Mesenchymal stem cell (in vitro differentiated cells and primary cell): Measurements from ENCODE around the gene ADAM12.

Experiments
- DNase-seq: peaks from one replicate; pipeline ENCODE4 v3.0.0-alpha.2; 2013
- H2AFZ ChIP-seq: one replicate; pipeline ENCODE4 v1.6.1; 2013; ENCODE audit warnings: low read depth, mild to moderate bottlenecking, control low read depth, inconsistent platforms, low read length, moderate library complexity
- H2AK5ac ChIP-seq: 2 replicates; pipeline ENCODE4 v1.6.1; 2013; ENCODE audit warnings: low read length, moderate library complexity, mild to moderate bottlenecking, inconsistent platforms; ENCODE audit not compliant: severe bottlenecking
- H2BK120ac ChIP-seq: one replicate; pipeline ENCODE4 v1.6.1; 2013; ENCODE audit warnings: low read depth, mild to moderate bottlenecking, inconsistent platforms, low read length, moderate library complexity
- H2BK12ac ChIP-seq, 2 experiments: one replicate each; pipeline ENCODE4 v1.6.1; 2013; ENCODE audit warnings: inconsistent platforms in 2 of 2, low read length in 2 of 2, mild to moderate bottlenecking in 2 of 2, moderate library complexity in 2 of 2, control low read depth in 1 of 2
- H2BK15ac ChIP-seq: one replicate; pipeline ENCODE4 v1.6.1; 2013; ENCODE audit warnings: mild to moderate bottlenecking, low read depth, inconsistent platforms; ENCODE audit not compliant: poor library complexity, severe bottlenecking
- H2BK5ac ChIP-seq: 2 replicates; pipeline ENCODE4 v1.6.1; 2013; ENCODE audit warnings: low read depth, mild to moderate bottlenecking, low read length, control low read depth, inconsistent platforms; ENCODE audit not compliant: poor library complexity, severe bottlenecking
- H3K14ac ChIP-seq, 2 experiments: one replicate each; pipeline ENCODE4 v1.6.1; 2013; ENCODE audit warnings: inconsistent platforms in 2 of 2, low read length in 2 of 2, control low read depth in 1 of 2, mild to moderate bottlenecking in 1 of 2, moderate library complexity in 1 of 2
- H3K18ac ChIP-seq, 2 experiments: one replicate each; pipeline ENCODE4 v1.6.1; 2013; ENCODE audit warnings: inconsistent platforms in 2 of 2, low read length in 2 of 2, control low read depth in 1 of 2, low read depth in 1 of 2, mild to moderate bottlenecking in 1 of 2
- H3K23ac ChIP-seq, 2 experiments: one replicate each; pipeline ENCODE4 v1.6.1; 2013; ENCODE audit warnings: inconsistent platforms in 2 of 2, low read length in 2 of 2, mild to moderate bottlenecking in 2 of 2, moderate library complexity in 2 of 2, control low read depth in 1 of 2
- H3K27ac ChIP-seq: 2 replicates; pipeline ENCODE4 v1.5.1; 2013; ENCODE audit warnings: mild to moderate bottlenecking, moderate library complexity, low read length, control low read depth, inconsistent platforms; ENCODE audit not compliant: poor library complexity, severe bottlenecking
- H3K27me3 ChIP-seq, 2 experiments: 2 replicates each; pipeline versions ENCODE4 v1.6.1 to v1.7.0; 2013; ENCODE audit warnings: low read length in 2 of 2, mild to moderate bottlenecking in 2 of 2, moderate library complexity in 2 of 2, control low read depth in 1 of 2, inconsistent platforms in 1 of 2; ENCODE audit not compliant: control insufficient read depth in 1 of 2, insufficient read depth in 1 of 2
- H3K36me3 ChIP-seq, 2 experiments: 2 replicates each; pipeline versions ENCODE4 v1.6.1 to v1.7.0; 2013; ENCODE audit warnings: low read length in 2 of 2, control low read depth in 1 of 2, inconsistent platforms in 1 of 2, low read depth in 1 of 2, mild to moderate bottlenecking in 1 of 2; ENCODE audit not compliant: insufficient read depth in 2 of 2, control insufficient read depth in 1 of 2
- H3K4ac ChIP-seq, 2 experiments: one replicate each; pipeline ENCODE4 v1.6.1; 2013; ENCODE audit warnings: inconsistent platforms in 2 of 2, low read length in 2 of 2, mild to moderate bottlenecking in 2 of 2, moderate library complexity in 2 of 2, control low read depth in 1 of 2, low read depth in 1 of 2
- H3K4me1 ChIP-seq: 2 replicates; pipeline ENCODE4 v1.6.1; 2013; ENCODE audit warnings: low read depth, low read length, control low read depth; ENCODE audit not compliant: control insufficient read depth, insufficient read depth
- H3K4me2 ChIP-seq: 2 replicates; pipeline ENCODE4 v1.6.1; 2013; ENCODE audit warnings: low read length, mild to moderate bottlenecking, inconsistent platforms; ENCODE audit not compliant: poor library complexity, severe bottlenecking
- H3K4me3 ChIP-seq, 2 experiments: 2 replicates each; pipeline versions ENCODE4 v1.5.1 to v1.7.0; 2013; ENCODE audit warnings: low read length in 2 of 2, mild to moderate bottlenecking in 2 of 2, control low read depth in 1 of 2, low read depth in 1 of 2; ENCODE audit not compliant: insufficient read depth in 1 of 2
- H3K79me1 ChIP-seq: replicated peaks from 2 replicates; pipeline ENCODE4 v1.6.1; 2013; ENCODE audit warnings: mild to moderate bottlenecking, control low read depth, low read length, inconsistent platforms; ENCODE audit not compliant: poor library complexity, severe bottlenecking
- H3K9ac ChIP-seq: 2 replicates; pipeline ENCODE4 v1.7.0; 2013; ENCODE audit warnings: mild to moderate bottlenecking, low read length, moderate library complexity
- H3K9me3 ChIP-seq: 2 replicates; pipeline ENCODE4 v1.7.0; 2013; ENCODE audit warnings: mild to moderate bottlenecking, low read length; ENCODE audit not compliant: control insufficient read depth
- H4K8ac ChIP-seq: one replicate; pipeline ENCODE4 v1.6.1; 2013; ENCODE audit warnings: inconsistent platforms, mild to moderate bottlenecking, low read length, moderate library complexity
- H4K91ac ChIP-seq: one replicate; pipeline ENCODE4 v1.6.1; 2013; ENCODE audit warnings: mild to moderate bottlenecking, low read length, inconsistent platforms
- WGBS: methylation state at CpG from one replicate; pipeline ENCODE4 v1.1.7; 2013; ENCODE audit warnings: mixed read lengths; 5-methylcytosine and 5-hydroxymethylcytosine counted together

The ADAM12 gene

GRCh38 chr10:126392469-126392868, 4.2 kb upstream of the ADAM12 start:
- Histone ChIP-seq H3K79me1 (peaks cover 6% of the 10 kb centered on the region), H4K91ac (no peak overlapping the region), H2AFZ (no peak overlapping the region), H2BK12ac (peak overlapping the region in 1 of 2 experiments; percentile 23), H3K23ac (no peak overlapping the region), H2AK5ac (peak overlapping the region; percentile 28), H2BK15ac (no peak overlapping the region), H3K4me3 (no peak overlapping the region), H3K9me3 (no peaks in the 10 kb centered on the region), H3K4me1 (peaks cover 12% of the 10 kb centered on the region), H3K4me2 (no peak overlapping the region), H3K27ac (no peak overlapping the region), H2BK120ac (no peak overlapping the region), H3K4ac (peak overlapping the region; percentile 3 to 6), H3K36me3 (no peaks in the 10 kb centered on the region), H3K9ac (no peak overlapping the region), H3K27me3 (no peaks in the 10 kb centered on the region), H3K14ac (no peak overlapping the region), H2BK5ac (no peak overlapping the region), H4K8ac (no peak overlapping the region), H3K18ac (peak overlapping the region; percentile 14 to 67)
- WGBS = 81% methylated on average over 8 of the region's 8 CpGs
- no peak for DNase-seq

DNA sequence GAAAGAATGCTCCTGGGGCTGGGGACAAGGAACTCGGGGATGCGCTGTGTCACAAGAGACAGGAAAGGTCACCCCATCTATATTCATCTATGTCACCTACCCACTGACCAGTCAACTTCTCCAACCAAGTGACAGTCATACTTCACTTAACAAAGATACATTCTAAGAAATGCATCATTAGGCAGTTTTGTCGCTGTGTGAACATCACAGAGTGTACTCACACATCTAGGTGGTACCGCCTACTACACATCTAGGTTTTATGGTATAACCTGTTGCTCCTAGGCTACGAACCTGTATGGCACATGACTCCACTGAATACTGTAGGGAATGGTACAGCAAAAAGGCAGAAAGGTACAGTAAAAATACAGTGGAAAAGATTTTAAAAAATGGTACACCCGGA, 3.8 kb upstream of the ADAM12 start:
- Histone ChIP-seq H3K4me2 (no peak overlapping the region), H2BK15ac (no peak overlapping the region), H3K36me3 (no peaks in the 10 kb centered on the region), H3K79me1 (peaks cover 6% of the 10 kb centered on the region), H3K4me1 (peaks cover 12% of the 10 kb centered on the region), H3K4me3 (no peak overlapping the region), H2AK5ac (no peak overlapping the region), H4K8ac (no peak overlapping the region), H3K27me3 (no peaks in the 10 kb centered on the region), H3K23ac (no peak overlapping the region), H3K18ac (peak overlapping the region; percentile 7 to 40), H2BK12ac (peak overlapping the region; percentile 33 to 55), H2BK120ac (no peak overlapping the region), H3K27ac (no peak overlapping the region), H3K14ac (no peak overlapping the region), H2BK5ac (no peak overlapping the region), H4K91ac (peak overlapping the region; percentile 11), H3K4ac (peak overlapping the region in 1 of 2 experiments; percentile 29), H2AFZ (no peak overlapping the region), H3K9me3 (no peaks in the 10 kb centered on the region), H3K9ac (peak overlapping the region; percentile 63)
- no peak for DNase-seq
- 85% methylated on average over 6 of the region's 6 CpGs for WGBS

DNA sequence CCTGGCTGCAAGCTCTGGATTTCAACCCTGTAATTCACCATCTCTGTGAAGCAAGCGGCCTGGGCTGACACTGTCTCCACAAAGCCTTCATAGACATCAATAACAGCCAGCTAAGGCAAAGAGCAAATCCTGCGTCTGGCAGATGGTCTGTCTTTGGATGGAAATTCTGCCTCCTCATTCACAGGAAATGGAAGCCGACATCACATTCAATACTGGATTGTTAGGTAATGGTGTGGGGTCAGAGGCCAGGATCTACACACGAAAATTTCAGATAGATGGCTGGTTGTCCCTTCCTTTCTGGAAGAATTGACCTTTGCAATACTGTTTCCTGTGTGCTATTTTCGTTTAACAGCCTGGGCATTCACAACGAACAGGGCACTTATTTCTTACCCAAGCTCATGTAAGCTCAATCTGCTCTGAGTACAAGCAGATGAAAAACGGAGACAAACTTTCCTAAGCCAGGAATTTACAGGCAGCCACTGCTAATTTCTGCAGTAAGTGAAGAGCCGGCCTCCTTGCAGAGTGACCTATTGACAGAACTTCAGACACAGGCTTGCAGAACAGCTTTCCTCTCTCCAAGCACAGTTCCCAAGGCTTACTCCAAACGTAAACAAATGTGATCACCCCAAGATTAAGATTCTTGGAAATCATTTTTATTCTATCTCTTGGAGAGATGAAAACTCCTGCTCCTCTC, 3.1 kb upstream of the ADAM12 start:
- peak; percentile 91 for DNase-seq
- Histone ChIP-seq H4K8ac (peak overlapping the region; percentile 12), H2BK5ac (no peak overlapping the region), H3K36me3 (no peaks in the 10 kb centered on the region), H3K4me1 (peaks cover 8% of the 10 kb centered on the region), H3K23ac (no peak overlapping the region), H3K9ac (peak overlapping the region; percentile 63), H2AK5ac (no peak overlapping the region), H2BK120ac (no peak overlapping the region), H3K4ac (peak overlapping the region; percentile 35 to 62), H3K79me1 (peaks cover 6% of the 10 kb centered on the region), H3K18ac (peak overlapping the region in 1 of 2 experiments; percentile 69), H3K27me3 (no peaks in the 10 kb centered on the region), H2BK15ac (no peak overlapping the region), H3K27ac (peak overlapping the region; percentile 64), H2AFZ (no peak overlapping the region), H3K9me3 (no peaks in the 10 kb centered on the region), H2BK12ac (no peak overlapping the region), H3K14ac (no peak overlapping the region), H3K4me2 (no peak overlapping the region), H4K91ac (peak overlapping the region; percentile 15), H3K4me3 (no peak overlapping the region)
- 5% methylated on average over 9 of the region's 9 CpGs for WGBS

DNA sequence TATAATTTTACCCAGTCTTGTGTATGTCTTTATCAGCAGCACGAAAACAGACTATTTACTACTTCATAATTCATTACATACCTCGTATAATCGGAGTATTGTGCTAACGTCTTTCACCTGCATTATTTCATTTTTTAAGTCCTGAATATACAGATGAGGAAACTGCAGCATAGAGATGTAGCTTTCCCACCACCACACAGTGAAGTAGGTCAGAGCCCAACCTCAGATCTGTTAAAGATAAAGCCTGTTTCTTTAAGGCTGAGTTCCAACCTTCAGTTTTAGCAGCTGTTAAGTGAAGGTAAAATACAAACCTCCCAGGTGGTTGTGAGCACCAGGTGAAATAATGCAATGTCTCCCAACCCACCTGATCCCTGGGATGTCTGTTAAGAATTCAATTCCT, 2.0 kb upstream of the ADAM12 start:
- H2BK12ac ChIP-seq = no peak overlapping the region

More for the DNA sequence above, 2.0 kb upstream of the ADAM12 start:
- Histone ChIP-seq H3K4me2 (no peak overlapping the region), H2AK5ac (peak overlapping the region; percentile 64), H3K23ac (no peak overlapping the region), H3K27me3 (no peaks in the 10 kb centered on the region), H3K27ac (no peak overlapping the region), H3K4ac (peak overlapping the region in 1 of 2 experiments; percentile 60), H4K91ac (no peak overlapping the region), H2BK5ac (no peak overlapping the region), H2BK120ac (no peak overlapping the region), H3K36me3 (peaks cover 0 to 4% of the 10 kb centered on the region in 2 experiments), H3K18ac (peak overlapping the region in 1 of 2 experiments; percentile 53), H3K4me3 (no peak overlapping the region), H3K9me3 (no peaks in the 10 kb centered on the region), H3K79me1 (peaks cover 7% of the 10 kb centered on the region), H3K9ac (peak overlapping the region; percentile 63), H2BK15ac (no peak overlapping the region), H4K8ac (no peak overlapping the region), H2AFZ (no peak overlapping the region), H3K14ac (no peak overlapping the region), H3K4me1 (peaks cover 11% of the 10 kb centered on the region)
- no peak for DNase-seq
- WGBS = 100% methylated on average over 4 of the region's 4 CpGs
